Stomach (tissue), 19 donors: ENCODE results near the gene TGFB1. TPM values are rescaled to one million over a fixed set of nuclear protein-coding genes. Genes with fewer than 3 reads are reported as not detected.

ENCODE experiments used
- DNase-seq, 2 donors: peaks; one replicate each; pipeline versions ENCODE4 v3.0.0 to v3.0.0-alpha.2; 2013 to 2019
- H3K27ac ChIP-seq, 5 donors: fragments of 200-600 bp in 4 of 5; sonication (generic) in 4 of 5; one replicate each; pipeline ENCODE4 v1.5.1; 2013 to 2019; ENCODE audit warnings: mild to moderate bottlenecking in 1 of 5, moderate library complexity in 1 of 5
- H3K27me3 ChIP-seq, 3 donors: fragments of 200-600 bp; sonication (generic); one replicate each; pipeline ENCODE4 v1.5.1; 2017 to 2019; ENCODE audit warnings: mixed run types in 1 of 3
- H3K36me3 ChIP-seq, 4 donors: fragments of 200-600 bp; sonication (generic); 1 replicate in 3 of 4; 2 replicates in 1 of 4; pipeline ENCODE4 v1.5.1; 2016 to 2019
- H3K4me1 ChIP-seq, 4 donors: fragments of 200-600 bp; sonication (generic); one replicate each; pipeline ENCODE4 v1.5.1; 2016 to 2019
- H3K4me3 ChIP-seq, 4 donors: fragments of 200-600 bp; sonication (generic) in 3 of 4; one replicate each; pipeline ENCODE4 v1.5.1; 2016 to 2019; ENCODE audit warnings: mild to moderate bottlenecking in 1 of 4
- H3K9me3 ChIP-seq, 4 donors: fragments of 200-600 bp; sonication (generic); one replicate each; pipeline ENCODE4 v1.5.1; 2016 to 2019
- CTCF ChIP-seq, 7 experiments: fragments of 450-650 bp in 4 of 7; fragments of 200-600 bp in 3 of 7; sonication (generic) in 3 of 7; IDR thresholded peaks; one replicate each; pipeline ENCODE4 v1.5.1; 2016 to 2019; ENCODE audit warnings: antibody characterized with exemption in 7 of 7, control low read depth in 2 of 7, mild to moderate bottlenecking in 1 of 7
- EP300 ChIP-seq: sonication (generic); formaldehyde crosslinking; IDR thresholded peaks from one replicate; pipeline ENCODE4 v1.6.1; 2017; ENCODE audit warnings: antibody characterized with exemption
- POLR2A ChIP-seq, 4 donors: fragments of 450-650 bp; IDR thresholded peaks; one replicate each; pipeline ENCODE4 v1.6.1; 2016; ENCODE audit warnings: antibody characterized with exemption in 4 of 4, control low read depth in 2 of 4, mild to moderate bottlenecking in 1 of 4, moderate library complexity in 1 of 4
- POLR2AphosphoS5 ChIP-seq, 3 donors: sonication (generic); formaldehyde crosslinking; IDR thresholded peaks; one replicate each; pipeline ENCODE4 v1.6.1; 2016; ENCODE audit warnings: antibody characterized with exemption in 3 of 3
- WGBS, 5 donors: extraction: QIAGEN DNeasy Blood & Tissue Kit in 3 of 5; methylation state at CpG; one replicate each; pipeline versions ENCODE4 v1.1.5 to v1.1.7; 2013 to 2018; 5-methylcytosine and 5-hydroxymethylcytosine counted together
- intact Hi-C: fragments of 100-400 bp; cut with DNase I; formaldehyde crosslinking; loops from one replicate; pipeline ENCODE4 v1.15.1; 2023; ENCODE audit warnings: low total_unique reads
- long read RNA-seq, 10 donors: transcript quantifications; one replicate each; lab custom pipeline, GENCODE V29; 2026
- polyA plus RNA-seq, 3 donors: library from polyadenylated mRNA; stranded (reverse); fragments of 200-250 nt; gene quantifications; one replicate each; pipeline ENCODE4 v1.2.3, GENCODE V29; 2013
- total RNA-seq, 5 donors: library from RNA; depleted of rRNA; stranded (reverse); fragments of >200 nt; gene quantifications; one replicate each; pipeline versions ENCODE4 v1.1.0 to v1.2.3, GENCODE V29; 2014 to 2016
- donor health status: healthy with polysubstance abuse.
- donor health status: Bipolar disorder and iron deficiency.
- donor health status: healthy.

Gene TGFB1
- total RNA-seq (10 to 100 TPM in 3 of 5 donors, 1 to 10 TPM in 2; 1.3 to 54.3 (median 13.6) TPM), polyA plus RNA-seq (10 to 100 TPM; 10.2 to 15.6 (median 15.4) TPM)
- long read RNA-seq, donor 1, partial matches to known transcripts = 0 of 3 reads
- long read RNA-seq, donor 1, other reads (novel, unspliced or antisense) = 0 of 3 reads
- long read RNA-seq, donor 2, partial matches to known transcripts = 33 of 37 reads
- long read RNA-seq, donor 2, other reads (novel, unspliced or antisense) = 0 of 37 reads
- long read RNA-seq, donor 3, partial matches to known transcripts = 9 of 12 reads
- long read RNA-seq, donor 3, other reads (novel, unspliced or antisense) = 0 of 12 reads
- long read RNA-seq, donor 4, partial matches to known transcripts = 6 of 6 reads
- long read RNA-seq, donor 4, other reads (novel, unspliced or antisense) = 0 of 6 reads
- long read RNA-seq, donor 5, transcript TGFB1-201 (7 exons, 2,769 nt) = major isoform, 6 of 339 reads
- long read RNA-seq, donor 5, partial matches to known transcripts = 327 of 339 reads
- long read RNA-seq, donor 5, other reads (novel, unspliced or antisense) = 6 of 339 reads
- long read RNA-seq, donor 6, transcript TGFB1-201 (7 exons, 2,769 nt) = major isoform, 16 of 300 reads
- long read RNA-seq, donor 6, partial matches to known transcripts = 251 of 300 reads
- long read RNA-seq, donor 6, other reads (novel, unspliced or antisense) = 33 of 300 reads
- long read RNA-seq, donor 7, transcript TGFB1-201 (7 exons, 2,769 nt) = major isoform, 11 of 188 reads
- long read RNA-seq, donor 7, partial matches to known transcripts = 177 of 188 reads
- long read RNA-seq, donor 7, other reads (novel, unspliced or antisense) = 0 of 188 reads
- long read RNA-seq, donor 8, partial matches to known transcripts = 24 of 25 reads
- long read RNA-seq, donor 8, other reads (novel, unspliced or antisense) = 0 of 25 reads
- long read RNA-seq, donor 9, partial matches to known transcripts = 111 of 112 reads
- long read RNA-seq, donor 9, other reads (novel, unspliced or antisense) = 0 of 112 reads
- long read RNA-seq, donor 10, partial matches to known transcripts = 0 of 1 reads
- long read RNA-seq, donor 10, other reads (novel, unspliced or antisense) = 0 of 1 reads

DNA sequence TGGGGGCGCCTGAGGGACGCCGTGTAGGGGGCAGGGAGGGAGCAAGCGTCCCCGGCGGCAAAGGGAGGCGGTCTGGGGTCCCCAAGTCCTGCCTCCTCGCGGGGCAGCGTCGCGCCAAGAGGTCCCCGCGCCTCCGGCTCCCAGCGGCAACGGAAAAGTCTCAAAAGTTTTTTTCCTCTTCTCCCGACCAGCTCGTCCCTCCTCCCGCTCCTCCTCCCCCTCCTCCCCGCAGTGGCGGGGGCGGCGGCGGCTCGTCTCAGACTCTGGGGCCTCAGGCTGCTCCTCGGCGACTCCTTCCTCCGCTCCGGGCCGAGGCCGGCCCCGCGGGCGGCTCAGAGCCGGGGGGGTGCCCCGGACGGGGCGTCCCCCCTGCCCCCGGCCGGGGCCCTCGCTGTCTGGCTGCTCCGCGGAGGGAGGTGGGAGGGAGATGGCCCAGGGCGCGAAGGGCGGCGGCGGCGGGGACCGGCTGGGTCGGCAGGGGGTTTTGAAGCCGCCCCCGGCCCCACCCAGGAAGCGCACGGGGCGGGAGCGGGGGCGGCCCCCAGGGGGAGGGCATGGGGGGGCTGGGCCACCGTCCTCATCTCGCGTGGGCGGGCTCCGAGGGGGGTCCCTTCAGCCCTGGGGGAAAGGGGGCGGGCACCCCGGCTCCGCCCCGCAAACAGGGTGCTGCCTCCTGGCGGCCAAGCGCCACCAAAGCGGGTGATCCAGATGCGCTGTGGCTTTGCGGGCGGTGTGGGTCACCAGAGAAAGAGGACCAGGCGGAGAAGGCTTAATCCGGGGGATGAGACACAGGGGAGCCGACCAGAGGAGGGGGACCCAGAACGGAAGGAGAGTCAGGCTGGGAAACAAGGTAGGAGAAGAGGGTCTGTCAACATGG lies at the start of gene TGFB1:
TGFB1 (minus strand) TSS at position 457 of the 877 bp plus-strand sequence. CDS start 878 bp downstream, outside the sequence.
- intact Hi-C loops = no loop called here

GRCh38 chr19:41402010-41402409 lies 48.3 kb upstream of the TGFB1 start:
- Histone ChIP-seq H3K4me1 (peaks cover 10 to 59% (median 27%) of the 10 kb centered on the region in 4 donors), H3K4me3 (no peak overlapping the region), H3K36me3 (peaks cover 0 to 32% (median 19%) of the 10 kb centered on the region in 4 donors), H3K27me3 (no peaks in the 10 kb centered on the region), H3K27ac (no peak overlapping the region), H3K9me3 (no peaks in the 10 kb centered on the region)
- intact Hi-C loops = no loop called here
- WGBS, 5 donors = 69 to 82% (median 78%) methylated on average over 3 of the region's 3 CpGs
- no peak for DNase-seq
- no peak for TF ChIP-seq EP300
- TF ChIP-seq CTCF (IDR thresholded peaks at IDR 0.05) = no peak
- TF ChIP-seq POLR2A (IDR thresholded peaks at IDR 0.05) = no peak
- TF ChIP-seq POLR2AphosphoS5 (IDR thresholded peaks at IDR 0.05) = no peak

More for the DNA sequence above, at the start of gene TGFB1:
- peak within 1 kb of the TSS; percentile 73 to 91 (median 90) for H3K27ac ChIP-seq
- no peaks in the 10 kb centered on the region for H3K9me3 ChIP-seq
- DNase-seq = peak; percentile 85 to 93
- H3K27me3 ChIP-seq = peaks cover 0 to 36% (median 20%) of the 10 kb centered on the region in 3 donors
- peaks cover 30 to 88% (median 51%) of the 10 kb centered on the region in 4 donors for H3K4me1 ChIP-seq
- WGBS, 5 donors = 0 to 3% (median 1%) methylated on average over 14 to 77 of the region's 78 CpGs
- no peak for TF ChIP-seq POLR2A (IDR thresholded peaks at IDR 0.05)
- TF ChIP-seq POLR2AphosphoS5 (IDR thresholded peaks at IDR 0.05) = peak in 2 of 3 donors; percentile 49
- peak in 5 of 7 experiments; percentile 66 to 94 (median 83) for TF ChIP-seq CTCF (IDR thresholded peaks at IDR 0.05)
- no peak for TF ChIP-seq EP300
- H3K36me3 ChIP-seq = no peaks in the 10 kb centered on the region
- H3K4me3 ChIP-seq = peak within 1 kb of the TSS; percentile 73 to 87 (median 84)

DNA sequence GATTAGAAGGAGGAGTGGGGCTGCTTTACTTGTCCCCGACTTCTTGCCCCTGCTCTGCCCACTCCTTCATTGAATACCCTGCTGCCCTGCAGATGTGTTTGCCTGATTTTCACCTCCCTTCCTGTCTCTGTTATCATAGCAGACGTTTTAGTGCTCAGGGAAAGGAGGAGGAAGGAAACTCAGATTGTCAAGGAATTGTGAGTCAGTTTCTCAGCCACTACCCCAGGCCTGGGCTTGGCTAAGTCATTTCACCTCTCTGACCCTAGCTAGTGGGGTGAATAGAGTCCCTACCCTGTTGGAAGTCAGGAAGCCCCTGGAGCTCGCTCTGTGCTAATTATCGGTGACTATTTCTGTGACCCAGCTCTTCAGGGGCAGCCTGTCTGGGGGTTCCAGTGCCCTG lies 47.8 kb upstream of the TGFB1 start:
- TF ChIP-seq POLR2AphosphoS5 (IDR thresholded peaks at IDR 0.05) = no peak
- TF ChIP-seq CTCF (IDR thresholded peaks at IDR 0.05) = no peak
- Histone ChIP-seq H3K27me3 (no peaks in the 10 kb centered on the region), H3K4me3 (no peak overlapping the region), H3K4me1 (peaks cover 10 to 59% (median 33%) of the 10 kb centered on the region in 4 donors), H3K36me3 (peaks cover 0 to 32% (median 19%) of the 10 kb centered on the region in 4 donors), H3K27ac (no peak overlapping the region), H3K9me3 (no peaks in the 10 kb centered on the region)
- DNase-seq = no peak
- 67 to 78% (median 70%) methylated on average over 4 of the region's 4 CpGs for WGBS, 5 donors
- intact Hi-C loops = no loop called here
